ENCODE results near the gene CERK. TPM values are rescaled to one million over a fixed set of nuclear protein-coding genes. Genes with fewer than 3 reads are reported as not detected.

Gene CERK
- polyA plus RNA-seq, 1 of the 3 experiments (the other 2 are of a cell fraction), result 32.6 TPM

GRCh38 chr22:46677323-46678002 lies 60.6 kb downstream of the CERK start:
- Histone ChIP-seq H3K9me3 (no peaks in the 10 kb centered on the region), H3K27ac (ENCODE audit: low read depth in 2 of 2, low read length in 1 of 2) (no peak overlapping the region; a peak in 1 of 4 replicates), H3K79me2 (ENCODE audit: insufficient read depth) (no peaks in the 10 kb centered on the region), H4K20me1 (ENCODE audit: insufficient read depth) (no peaks in the 10 kb centered on the region), H3K27me3 (ENCODE audit: insufficient read depth) (no peaks in the 10 kb centered on the region), H2AFZ (ENCODE audit: low read depth) (no peak overlapping the region), H3K4me3 (ENCODE audit: low read depth in 2 of 2, low read length in 1 of 2) (no peak overlapping the region), H3K4me2 (no peak overlapping the region), H3F3A (replicated peaks; ENCODE audit: insufficient read depth) (peaks cover 5% of the 10 kb centered on the region), H3K4me1 (ENCODE audit: control insufficient read depth in 1 of 2, insufficient read depth in 2 of 2, low read depth in 1 of 2, low read length in 1 of 2) (no peaks in the 10 kb centered on the region; a peak in 1 of 4 replicates), H3K36me3 (replicated peaks in 1 of 2; ENCODE audit: control insufficient read depth in 1 of 2, insufficient read depth in 2 of 2, low read length in 1 of 2) (peaks cover 0 to 7% of the 10 kb centered on the region in 2 experiments), H3K9me2 (no peaks in the 10 kb centered on the region), H3K9ac (no peak overlapping the region)
- DNase-seq, result no peak
- TF ChIP-seq SIN3A (IDR thresholded peaks at IDR 0.05; ENCODE audit: borderline replicate concordance, low read depth, low read length), result no peak
- TF ChIP-seq, protein P1, sequence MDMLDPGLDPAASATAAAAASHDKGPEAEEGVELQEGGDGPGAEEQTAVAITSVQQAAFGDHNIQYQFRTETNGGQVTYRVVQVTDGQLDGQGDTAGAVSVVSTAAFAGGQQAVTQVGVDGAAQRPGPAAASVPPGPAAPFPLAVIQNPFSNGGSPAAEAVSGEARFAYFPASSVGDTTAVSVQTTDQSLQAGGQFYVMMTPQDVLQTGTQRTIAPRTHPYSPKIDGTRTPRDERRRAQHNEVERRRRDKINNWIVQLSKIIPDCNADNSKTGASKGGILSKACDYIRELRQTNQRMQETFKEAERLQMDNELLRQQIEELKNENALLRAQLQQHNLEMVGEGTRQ (IDR thresholded peaks at IDR 0.05; ENCODE audit: borderline replicate concordance, low read depth, low read length), result no peak
- TF ChIP-seq, protein P2, sequence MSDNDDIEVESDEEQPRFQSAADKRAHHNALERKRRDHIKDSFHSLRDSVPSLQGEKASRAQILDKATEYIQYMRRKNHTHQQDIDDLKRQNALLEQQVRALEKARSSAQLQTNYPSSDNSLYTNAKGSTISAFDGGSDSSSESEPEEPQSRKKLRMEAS (IDR thresholded peaks at IDR 0.05; ENCODE audit: low read depth), result no peak
- POLR2A ChIA-PET, result no interaction called here
- CTCF ChIA-PET, result interaction anchor here (1.1 to 1.2 kb wide), 1 partner anchor 114 kb away, joined by 4 to 5 read pairs; no protein-coding TSS in a partner anchor
- WGBS (ENCODE audit: low lambda C conversion rate), result 92% methylated on average over 21 of the region's 28 CpGs

DNA sequence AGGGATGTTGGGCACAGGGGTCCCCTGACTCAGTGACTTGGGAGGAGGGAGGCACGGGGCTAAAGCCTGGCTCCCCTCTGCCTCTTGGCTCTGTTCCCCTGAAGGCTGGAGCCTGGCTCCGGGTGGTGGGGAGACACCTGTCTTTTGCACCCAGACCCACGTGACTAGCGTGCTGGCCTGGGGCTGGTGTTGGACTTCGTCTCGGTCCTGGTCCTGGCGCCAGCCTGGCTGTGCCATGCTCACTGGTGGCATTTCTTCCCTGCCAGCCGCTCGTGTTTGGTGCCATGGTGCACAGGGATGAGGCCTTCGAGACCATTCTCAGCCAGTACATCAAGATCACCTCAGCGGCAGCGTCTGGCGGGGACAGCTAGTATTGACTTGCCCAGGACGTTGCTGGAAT lies 61.2 kb downstream of the CERK start:
- Histone ChIP-seq H3K27me3 (ENCODE audit: insufficient read depth) (no peaks in the 10 kb centered on the region), H3K4me3 (ENCODE audit: low read depth in 2 of 2, low read length in 1 of 2) (no peak overlapping the region), H3K9ac (no peak overlapping the region), H3K36me3 (replicated peaks in 1 of 2; ENCODE audit: control insufficient read depth in 1 of 2, insufficient read depth in 2 of 2, low read length in 1 of 2) (peaks cover 0 to 7% of the 10 kb centered on the region in 2 experiments), H4K20me1 (ENCODE audit: insufficient read depth) (no peaks in the 10 kb centered on the region), H3K4me1 (ENCODE audit: control insufficient read depth in 1 of 2, insufficient read depth in 2 of 2, low read depth in 1 of 2, low read length in 1 of 2) (no peaks in the 10 kb centered on the region; a peak in 1 of 4 replicates), H3K9me2 (no peaks in the 10 kb centered on the region), H3F3A (replicated peaks; ENCODE audit: insufficient read depth) (peaks cover 5% of the 10 kb centered on the region), H3K9me3 (no peaks in the 10 kb centered on the region), H3K79me2 (ENCODE audit: insufficient read depth) (no peaks in the 10 kb centered on the region), H3K4me2 (no peak overlapping the region), H3K27ac (ENCODE audit: low read depth in 2 of 2, low read length in 1 of 2) (no peak overlapping the region), H2AFZ (ENCODE audit: low read depth) (no peak overlapping the region)
- TF ChIP-seq GABPA (IDR thresholded peaks at IDR 0.05; ENCODE audit: low read depth) (no peak), IRF3 (IDR thresholded peaks at IDR 0.05; ENCODE audit: low read depth, low read length) (no peak), TAF1 (IDR thresholded peaks at IDR 0.05; ENCODE audit: borderline replicate concordance, low read depth, low read length) (no peak), RAD21 (IDR thresholded peaks at IDR 0.05; ENCODE audit: low read length) (no peak), YY1 (IDR thresholded peaks at IDR 0.05; ENCODE audit: low read depth) (no peak), EP300 (IDR thresholded peaks at IDR 0.05; ENCODE audit: borderline replicate concordance in 1 of 2, low read depth in 1 of 2, low read length in 1 of 2) (no peak), FOXM1 (IDR thresholded peaks at IDR 0.05; ENCODE audit: low read depth) (no peak), RFX5 (IDR thresholded peaks at IDR 0.05; ENCODE audit: low read length) (no peak)
- TF ChIP-seq, protein P2 (IDR thresholded peaks at IDR 0.05; ENCODE audit: low read depth), result no peak
- POLR2A ChIA-PET, result no interaction called here
- no peak for DNase-seq
- 91% methylated on average over 14 of the region's 14 CpGs for WGBS (ENCODE audit: low lambda C conversion rate)
- CTCF ChIA-PET, result interaction anchor here (1.2 kb wide), 1 partner anchor 113 kb away, joined by 5 read pairs; no protein-coding TSS in a partner anchor
